Transverse colon (tissue), 4 donors: Measurements from ENCODE around the gene GNAT3. TPM values are rescaled to one million over a fixed set of nuclear protein-coding genes. Genes with fewer than 3 reads are reported as not detected.

Experiments
- DNase-seq: peaks from one replicate; pipeline ENCODE4 v3.0.0-alpha.2; 2019
- H3K27ac ChIP-seq, 4 donors: fragments of 200-600 bp; sonication (generic); 2 replicates each; pipeline ENCODE4 v1.5.1; 2016 to 2018; ENCODE audit warnings: inconsistent platforms in 4 of 4
- H3K27me3 ChIP-seq: fragments of 200-600 bp; sonication (generic); 2 replicates; pipeline ENCODE4 v1.5.1; 2017; ENCODE audit warnings: inconsistent platforms
- H3K36me3 ChIP-seq, 4 donors: fragments of 200-600 bp; sonication (generic); 2 replicates each; pipeline ENCODE4 v1.5.1; 2017 to 2019; ENCODE audit warnings: inconsistent platforms in 4 of 4
- H3K4me1 ChIP-seq, 4 donors: fragments of 200-600 bp; sonication (generic); 2 replicates each; pipeline ENCODE4 v1.5.1; 2017 to 2020; ENCODE audit warnings: inconsistent platforms in 4 of 4
- H3K4me3 ChIP-seq, 4 donors: fragments of 200-600 bp; sonication (generic); 1 replicate in 1 of 4; 2 replicates in 3 of 4; pipeline versions ENCODE4 v1.5.1 to v1.6.1; 2017 to 2019; ENCODE audit warnings: inconsistent platforms in 4 of 4
- H3K9me3 ChIP-seq, 2 donors: fragments of 200-600 bp; sonication (generic); 2 replicates each; pipeline ENCODE4 v1.5.1; 2017 to 2019; ENCODE audit warnings: inconsistent platforms in 2 of 2
- CTCF ChIP-seq, 5 experiments: fragments of 200-600 bp in 3 of 5; fragments of 450-650 bp in 2 of 5; sonication (generic) in 3 of 5; IDR thresholded peaks; 1 replicate in 2 of 5; 2 replicates in 3 of 5; pipeline ENCODE4 v1.5.1; 2016 to 2017; ENCODE audit warnings: antibody characterized with exemption in 5 of 5, inconsistent platforms in 3 of 5, mild to moderate bottlenecking in 2 of 5, moderate library complexity in 1 of 5
- EP300 ChIP-seq: sonication (generic); formaldehyde crosslinking; IDR thresholded peaks from one replicate; pipeline ENCODE4 v1.6.1; 2017; ENCODE audit warnings: antibody characterized with exemption, low read depth
- POLR2A ChIP-seq: fragments of 450-650 bp; IDR thresholded peaks from one replicate; pipeline ENCODE4 v1.6.1; 2016; ENCODE audit warnings: antibody characterized with exemption, mild to moderate bottlenecking, moderate library complexity
- POLR2AphosphoS5 ChIP-seq, 3 donors: sonication (generic); formaldehyde crosslinking; IDR thresholded peaks; one replicate each; pipeline ENCODE4 v1.6.1; 2016; ENCODE audit warnings: antibody characterized with exemption in 3 of 3
- WGBS, 2 donors: methylation state at CpG; one replicate each; pipeline ENCODE4 v1.1.5; 2018; ENCODE audit warnings: low coverage in 1 of 2; 5-methylcytosine and 5-hydroxymethylcytosine counted together
- in situ Hi-C, 4 donors: fragments of 200-750 bp; cut with MboI; loops; one replicate each; pipeline versions ENCODE4 v1.15.0 to v1.15.1; 2017; ENCODE audit warnings: low sequenced_read_pairs in 3 of 4, low pct_ligation_motif_present in 1 of 4, low pct_unique_long_range_greater_than_20kb in 1 of 4
- intact Hi-C: fragments of 100-400 bp; cut with DNase I; formaldehyde crosslinking; loops from one replicate; pipeline ENCODE4 v1.15.1; 2023; ENCODE audit warnings: low total_unique reads
- total RNA-seq, 4 donors: library from RNA; depleted of rRNA; stranded (reverse); fragments of >200 nt; gene quantifications; one replicate each; pipeline ENCODE4 v1.1.0, GENCODE V29; 2016

GNAT3 gene
- total RNA-seq, 4 donors from 2014 or later, result not detected

GRCh38 chr7:80472491-80473200, 39.2 kb downstream of the GNAT3 start:
- in situ Hi-C loops, result no loop called here
- no peak for DNase-seq
- no peaks in the 10 kb centered on the region for H3K9me3 ChIP-seq
- no peak overlapping the region for H3K27ac ChIP-seq
- no peak overlapping the region for H3K4me3 ChIP-seq
- H3K27me3 ChIP-seq, result no peaks in the 10 kb centered on the region
- WGBS, 2 donors, result 51 to 63% methylated on average over 4 of the region's 4 CpGs
- peaks cover 0 to 2% (median 0%) of the 10 kb centered on the region in 4 donors for H3K4me1 ChIP-seq
- intact Hi-C loops, result no loop called here
- no peak for TF ChIP-seq CTCF (IDR thresholded peaks at IDR 0.05)
- TF ChIP-seq POLR2AphosphoS5 (IDR thresholded peaks at IDR 0.05), result no peak
- no peak for TF ChIP-seq POLR2A
- H3K36me3 ChIP-seq, result no peaks in the 10 kb centered on the region

- intact Hi-C loops, result no loop called here
- 48 to 53% methylated on average over 3 of the region's 3 CpGs for WGBS, 2 donors
Measured at GRCh38 chr7:80468931-80469714, 42.7 kb downstream of the GNAT3 start.

GRCh38 chr7:80467069-80467468, 44.8 kb downstream of the GNAT3 start:
- WGBS, 2 donors, result 19 to 35% methylated on average over 3 of the region's 3 CpGs

More at GRCh38 chr7:80468931-80469714, 42.7 kb downstream of the GNAT3 start:
- no peak overlapping the region for H3K4me3 ChIP-seq
- in situ Hi-C loops, result no loop called here
- TF ChIP-seq EP300 (no peak), CTCF (IDR thresholded peaks at IDR 0.05) (no peak), POLR2AphosphoS5 (IDR thresholded peaks at IDR 0.05) (no peak), POLR2A (no peak)
- no peaks in the 10 kb centered on the region for H3K27me3 ChIP-seq
- H3K36me3 ChIP-seq, result no peaks in the 10 kb centered on the region
- no peak overlapping the region for H3K27ac ChIP-seq
- H3K9me3 ChIP-seq, result no peaks in the 10 kb centered on the region
- H3K4me1 ChIP-seq, result peaks cover 0 to 14% (median 3%) of the 10 kb centered on the region in 4 donors
- no peak for DNase-seq

More at GRCh38 chr7:80467069-80467468, 44.8 kb downstream of the GNAT3 start:
- no peak for TF ChIP-seq POLR2A
- TF ChIP-seq POLR2AphosphoS5 (IDR thresholded peaks at IDR 0.05), result no peak
- TF ChIP-seq EP300, result no peak
- TF ChIP-seq CTCF (IDR thresholded peaks at IDR 0.05), result no peak
- no peak for DNase-seq
- Histone ChIP-seq H3K27ac (no peak overlapping the region), H3K4me1 (peaks cover 0 to 14% (median 3%) of the 10 kb centered on the region in 4 donors), H3K27me3 (no peaks in the 10 kb centered on the region), H3K4me3 (no peak overlapping the region), H3K36me3 (no peaks in the 10 kb centered on the region), H3K9me3 (no peaks in the 10 kb centered on the region)
- intact Hi-C loops, result no loop called here
- in situ Hi-C loops, result no loop called here
